Peyer's patch (tissue), 4 donors: ENCODE results near the gene CDH12.

Experiments used
- CTCF ChIP-seq, 6 experiments: fragments of 450-650 bp in 4 of 6; fragments of 200-600 bp in 2 of 6; sonication (generic) in 1 of 6; IDR thresholded peaks; one replicate each; pipeline ENCODE4 v1.5.1; 2017 to 2019; ENCODE audit warnings: antibody characterized with exemption in 6 of 6, mild to moderate bottlenecking in 3 of 6, moderate library complexity in 1 of 6
- POLR2A ChIP-seq, 2 donors: fragments of 450-650 bp; IDR thresholded peaks; one replicate each; pipeline ENCODE4 v1.5.1; 2017; ENCODE audit warnings: antibody characterized with exemption in 2 of 2, mild to moderate bottlenecking in 2 of 2, moderate library complexity in 2 of 2

- TF ChIP-seq CTCF (IDR thresholded peaks at IDR 0.05) = no peak
- TF ChIP-seq POLR2A (IDR thresholded peaks at IDR 0.05) = no peak
These were observed 773.6 kb downstream of the CDH12 start for GRCh38 chr5:22079566-22079965.
